Osteoblast (primary cell): Measurements from ENCODE around the gene MX2. TPM values are rescaled to one million over a fixed set of nuclear protein-coding genes. Genes with fewer than 3 reads are reported as not detected.

Source experiments
- DNase-seq: peaks from one replicate; pipeline ENCODE4 v3.0.0; 2011; ENCODE audit warnings: low spot score, mixed read lengths; ENCODE audit not compliant: insufficient read length; ENCODE audit errors: missing footprints
- H2AFZ ChIP-seq: 2 replicates; pipeline ENCODE4 v1.6.0; 2011; ENCODE audit warnings: mild to moderate bottlenecking, low read length
- H3K27ac ChIP-seq: 2 replicates; pipeline ENCODE4 v1.5.1; 2011; ENCODE audit warnings: mild to moderate bottlenecking, low read depth, low read length, moderate library complexity
- H3K27me3 ChIP-seq: 2 replicates; pipeline ENCODE4 v1.6.0; 2012; ENCODE audit warnings: mild to moderate bottlenecking, control low read depth, inconsistent platforms, low read length, moderate library complexity; ENCODE audit not compliant: insufficient read depth
- H3K36me3 ChIP-seq: 2 replicates; pipeline ENCODE4 v1.5.1; 2011; ENCODE audit warnings: mild to moderate bottlenecking, low read length, control low read depth, moderate library complexity; ENCODE audit not compliant: insufficient read depth
- H3K4me1 ChIP-seq: 2 replicates; pipeline ENCODE4 v1.5.1; 2011; ENCODE audit warnings: mild to moderate bottlenecking, low read length, control low read depth, moderate library complexity; ENCODE audit not compliant: insufficient read depth
- H3K4me2 ChIP-seq: 2 replicates; pipeline ENCODE4 v1.6.0; 2011; ENCODE audit warnings: mild to moderate bottlenecking, low read length; ENCODE audit not compliant: insufficient read depth
- H3K4me3 ChIP-seq: fragments of 200-600 bp; sonication (generic); 3 replicates; pipeline ENCODE4 v1.5.1; 2012; ENCODE audit warnings: mild to moderate bottlenecking, low read length, inconsistent platforms; ENCODE audit not compliant: insufficient read depth
- H3K79me2 ChIP-seq: 2 replicates; pipeline ENCODE4 v1.6.0; 2012; ENCODE audit warnings: mild to moderate bottlenecking, low read length, control low read depth, inconsistent platforms; ENCODE audit not compliant: insufficient read depth
- H3K9me3 ChIP-seq: 2 replicates; pipeline ENCODE4 v1.5.1; 2011; ENCODE audit warnings: low read depth, low read length, control low read depth
- H4K20me1 ChIP-seq: 2 replicates; pipeline ENCODE4 v1.6.0; 2012; ENCODE audit warnings: mild to moderate bottlenecking, low read length, control low read depth; ENCODE audit not compliant: insufficient read depth
- CTCF ChIP-seq: IDR thresholded peaks from 2 replicates; pipeline ENCODE4 v1.5.1; 2011; ENCODE audit warnings: mild to moderate bottlenecking, low read depth, low read length, moderate library complexity; ENCODE audit errors: extremely low read depth
- total RNA-seq: library from RNA; depleted of rRNA; stranded (reverse); fragments of >200 nt; gene quantifications from 2 replicates; pipeline ENCODE4 v1.2.3, GENCODE V29; 2012

Gene MX2
- total RNA-seq, 1 donor = 14.5 TPM

- Histone ChIP-seq H3K4me1 (peaks cover 11% of the 10 kb centered on the region), H3K9me3 (no peaks in the 10 kb centered on the region), H3K36me3 (no peaks in the 10 kb centered on the region), H3K79me2 (no peaks in the 10 kb centered on the region), H3K4me3 (no peak overlapping the region), H2AFZ (no peak overlapping the region), H4K20me1 (no peaks in the 10 kb centered on the region), H3K27me3 (peaks cover 12% of the 10 kb centered on the region), H3K4me2 (no peak overlapping the region), H3K27ac (no peak overlapping the region)
- DNase-seq = no peak
- no peak for TF ChIP-seq CTCF
These were observed 65.7 kb downstream of the MX2 start for GRCh38 chr21:41427556-41427955.

DNA sequence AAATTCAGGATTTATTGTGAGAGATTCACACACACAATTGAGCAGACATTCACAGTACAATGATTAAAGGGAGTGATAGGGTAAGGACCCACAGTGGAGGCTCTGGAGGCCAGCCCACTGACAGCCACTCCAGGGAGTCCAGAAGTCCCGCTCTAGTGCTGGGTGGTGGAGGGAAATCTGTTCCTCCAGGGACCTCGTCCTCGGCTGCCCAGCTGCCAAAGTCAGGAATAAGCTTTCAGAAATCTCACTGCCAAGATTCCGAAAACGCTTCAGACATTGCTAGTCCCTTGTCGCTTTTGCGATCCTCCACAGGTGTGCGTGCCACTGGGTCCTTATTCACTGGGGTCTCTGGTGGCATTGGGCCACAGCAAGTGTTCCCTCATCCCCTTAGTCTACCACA lies 66.5 kb downstream of the MX2 start:
- no peak for TF ChIP-seq CTCF
- Histone ChIP-seq H3K4me1 (peaks cover 11% of the 10 kb centered on the region), H2AFZ (no peak overlapping the region), H3K4me3 (no peak overlapping the region), H3K27me3 (peaks cover 12% of the 10 kb centered on the region), H3K79me2 (no peaks in the 10 kb centered on the region), H3K27ac (no peak overlapping the region), H3K36me3 (no peaks in the 10 kb centered on the region), H4K20me1 (no peaks in the 10 kb centered on the region), H3K4me2 (no peak overlapping the region), H3K9me3 (no peaks in the 10 kb centered on the region)
- DNase-seq = no peak

DNA sequence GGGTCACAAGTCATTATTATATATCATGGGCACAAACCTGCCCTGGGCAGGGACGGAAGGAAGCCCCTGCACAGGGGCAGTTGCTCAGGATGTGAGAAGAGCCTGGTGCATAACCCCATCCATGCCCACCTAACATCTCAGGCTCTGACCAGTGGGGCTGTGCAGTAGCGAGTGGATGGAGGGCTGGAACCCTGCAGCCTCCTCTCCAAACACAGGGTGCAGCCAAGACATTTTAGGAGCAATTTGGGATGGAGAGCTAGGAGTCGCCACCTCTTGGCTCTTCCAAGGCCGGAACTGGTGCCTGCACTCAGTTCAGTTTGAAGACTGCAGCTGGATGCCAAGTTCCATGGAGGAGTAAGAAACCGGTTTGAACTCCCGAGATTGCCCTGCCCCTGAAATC lies 67.0 kb downstream of the MX2 start:
- no peak overlapping the region for H3K27ac ChIP-seq
- DNase-seq = no peak
- H4K20me1 ChIP-seq = no peaks in the 10 kb centered on the region
- no peak overlapping the region for H2AFZ ChIP-seq
- no peak overlapping the region for H3K4me3 ChIP-seq
- H3K79me2 ChIP-seq = no peaks in the 10 kb centered on the region
- H3K4me1 ChIP-seq = peaks cover 11% of the 10 kb centered on the region
- H3K27me3 ChIP-seq = peaks cover 12% of the 10 kb centered on the region
- no peaks in the 10 kb centered on the region for H3K9me3 ChIP-seq
- H3K4me2 ChIP-seq = no peak overlapping the region
- H3K36me3 ChIP-seq = no peaks in the 10 kb centered on the region
- TF ChIP-seq CTCF = no peak

DNA sequence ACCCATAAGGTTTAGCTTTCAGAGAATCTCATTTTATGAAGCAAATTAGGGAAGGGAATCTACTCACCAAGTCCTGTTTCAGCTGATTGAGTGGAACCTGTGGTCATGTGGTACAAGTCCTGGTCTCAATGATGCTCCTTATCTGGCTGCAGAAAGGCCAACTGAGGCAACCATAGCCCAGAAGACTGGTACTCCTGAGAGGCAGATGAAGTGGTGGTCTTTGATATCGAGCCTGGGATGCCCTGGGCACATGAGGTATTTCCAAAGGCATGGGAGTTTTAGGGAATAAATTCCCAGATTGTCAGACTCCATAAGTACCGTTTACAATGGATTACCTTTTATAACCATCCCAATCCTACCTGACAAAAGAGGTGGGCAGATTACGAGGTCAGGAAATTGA lies 67.5 kb downstream of the MX2 start:
- Histone ChIP-seq H3K4me1 (peaks cover 11% of the 10 kb centered on the region), H3K4me3 (no peak overlapping the region), H2AFZ (no peak overlapping the region), H3K9me3 (no peaks in the 10 kb centered on the region), H3K4me2 (no peak overlapping the region), H4K20me1 (no peaks in the 10 kb centered on the region), H3K79me2 (no peaks in the 10 kb centered on the region), H3K27me3 (peaks cover 12% of the 10 kb centered on the region), H3K36me3 (no peaks in the 10 kb centered on the region), H3K27ac (no peak overlapping the region)
- DNase-seq = no peak
- no peak for TF ChIP-seq CTCF
